Glomerular endothelial cell (primary cell): ENCODE results near the gene BAG5. TPM values are rescaled to one million over a fixed set of nuclear protein-coding genes. Genes with fewer than 3 reads are reported as not detected.

Source experiments
- DNase-seq: peaks from one replicate; pipeline ENCODE4 v3.0.0-alpha.2; 2011; ENCODE audit warnings: low read depth, low spot score; ENCODE audit errors: extremely low read depth
- total RNA-seq: library from RNA; depleted of rRNA; stranded (reverse); fragments of >200 nt; gene quantifications from 2 replicates; pipeline ENCODE4 v1.2.3, GENCODE V29; 2015

Gene BAG5
- total RNA-seq, 1 donor from 2014 or later = 23.8 TPM

- DNase-seq = no peak
Observed at GRCh38 chr14:103568952-103569351, 6.5 kb upstream of the BAG5 start.

- DNase-seq = no peak
Observed at GRCh38 chr14:103563844-103564505, 1.5 kb upstream of the BAG5 start.

- DNase-seq = no peak
Observed at GRCh38 chr14:103563226-103563620, 766 bp upstream of the BAG5 start.

GRCh38 chr14:103562179-103562428 is 353 bp downstream of the BAG5 start:
- DNase-seq = no peak

GRCh38 chr14:103561381-103562178 is 877 bp downstream of the BAG5 start:
- no peak for DNase-seq

GRCh38 chr14:103560691-103561090 is 1.8 kb downstream of the BAG5 start:
- no peak for DNase-seq

- no peak for DNase-seq
Observed at GRCh38 chr14:103559766-103560165, 2.7 kb downstream of the BAG5 start.

GRCh38 chr14:103558071-103558882 is 4.2 kb downstream of the BAG5 start:
- DNase-seq = no peak

GRCh38 chr14:103556946-103557758 is 5.3 kb downstream of the BAG5 start:
- DNase-seq = no peak

- no peak for DNase-seq
Observed at GRCh38 chr14:103555559-103556337, 6.7 kb downstream of the BAG5 start.

- no peak for DNase-seq
Observed at GRCh38 chr14:103552846-103553210, 9.6 kb downstream of the BAG5 start.

GRCh38 chr14:103552011-103552845 is 10.2 kb downstream of the BAG5 start:
- DNase-seq = no peak

GRCh38 chr14:103551338-103551762 is 11.1 kb downstream of the BAG5 start:
- no peak for DNase-seq

GRCh38 chr14:103550451-103551337 is 11.8 kb downstream of the BAG5 start:
- no peak for DNase-seq

- DNase-seq = no peak
Observed at GRCh38 chr14:103549361-103550311, 12.8 kb downstream of the BAG5 start.

GRCh38 chr14:103548463-103549351 is 13.8 kb downstream of the BAG5 start:
- no peak for DNase-seq
